GM18508 (cell line): ENCODE results near the gene ERN1.
"Not testable (repeated sequence)": the region's sequence is repeated elsewhere in the genome, so short reads cannot be mapped to it uniquely, and the experiment has no call there.

Source experiments
- ATAC-seq: cut with Tn5 transposase; IDR thresholded peaks from one replicate; pipeline ENCODE4 v1.9.1; 2021; ENCODE audit warnings: moderate number of reproducible peaks; ENCODE audit not compliant: insufficient read depth, unreplicated experiment

The ERN1 gene

DNA sequence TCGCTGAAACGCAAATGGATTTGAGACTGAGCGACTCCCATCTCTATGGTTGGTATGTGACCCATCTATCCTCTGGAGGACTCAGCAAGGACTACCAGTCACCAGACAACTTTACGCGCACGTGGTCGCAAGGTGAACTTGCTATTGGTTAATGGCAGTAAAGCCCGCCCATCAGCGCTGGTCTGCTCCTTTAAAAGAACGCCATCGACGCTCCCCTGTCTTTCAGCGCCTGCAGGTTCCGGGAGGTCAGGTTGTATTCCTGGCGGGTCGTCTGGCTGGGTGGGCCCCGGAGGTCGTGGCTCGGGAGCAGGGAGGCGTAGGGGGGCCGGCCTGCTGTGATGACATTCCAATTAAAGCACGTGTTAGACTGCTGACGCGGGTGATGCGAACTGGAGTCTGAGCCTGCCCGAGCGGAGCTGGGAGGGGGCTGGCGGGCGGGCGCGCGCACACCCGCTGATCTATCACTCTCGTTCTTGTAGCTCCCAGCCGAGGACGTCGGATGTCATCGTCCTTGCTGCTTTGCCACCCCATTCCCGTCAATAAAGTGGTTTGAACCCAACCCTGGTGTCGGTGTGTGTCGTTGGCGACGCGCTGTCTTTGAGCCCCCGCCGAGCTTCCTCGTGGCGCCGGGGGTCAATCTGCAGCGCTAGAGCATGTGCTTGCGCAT, 15.9 kb upstream of the ERN1 start:
- ATAC-seq: peak; percentile 72

DNA sequence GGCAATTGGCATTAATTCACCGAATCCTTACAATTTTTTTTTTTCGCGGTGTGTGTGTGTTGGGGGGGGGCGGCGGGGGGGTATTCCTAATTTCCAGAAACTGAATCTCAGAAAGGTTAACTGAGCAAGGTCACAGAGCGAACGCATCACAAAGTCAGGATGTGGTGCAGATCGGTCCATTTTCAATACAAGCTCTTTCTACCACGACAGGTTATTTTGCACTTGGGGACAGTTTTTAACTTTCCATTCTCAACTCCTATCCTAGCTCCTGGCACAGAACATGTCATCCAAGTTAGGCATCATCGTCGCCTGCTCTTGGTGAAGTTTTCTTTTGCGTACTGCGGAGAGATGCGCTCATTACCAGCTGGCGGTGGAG, 15.4 kb upstream of the ERN1 start:
- no peak for ATAC-seq

DNA sequence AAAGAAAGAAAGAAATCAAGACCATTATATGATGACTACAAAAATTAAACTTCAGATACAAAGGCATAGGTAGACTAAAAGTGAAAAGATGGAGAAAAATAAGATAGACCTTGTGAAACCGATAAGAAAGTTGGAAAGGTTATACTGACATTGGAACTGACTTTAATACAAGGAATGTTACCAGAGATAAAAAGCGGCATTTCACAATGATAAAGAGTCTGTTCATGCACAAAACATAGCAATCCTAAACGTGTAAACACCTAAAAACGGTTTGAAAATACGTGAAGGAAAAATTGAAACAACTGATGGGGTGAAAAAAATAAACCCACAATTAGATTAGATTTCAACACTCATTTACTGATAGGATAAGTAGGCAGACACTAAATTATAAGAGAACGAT, 9.6 kb upstream of the ERN1 start:
- no peak for ATAC-seq

DNA sequence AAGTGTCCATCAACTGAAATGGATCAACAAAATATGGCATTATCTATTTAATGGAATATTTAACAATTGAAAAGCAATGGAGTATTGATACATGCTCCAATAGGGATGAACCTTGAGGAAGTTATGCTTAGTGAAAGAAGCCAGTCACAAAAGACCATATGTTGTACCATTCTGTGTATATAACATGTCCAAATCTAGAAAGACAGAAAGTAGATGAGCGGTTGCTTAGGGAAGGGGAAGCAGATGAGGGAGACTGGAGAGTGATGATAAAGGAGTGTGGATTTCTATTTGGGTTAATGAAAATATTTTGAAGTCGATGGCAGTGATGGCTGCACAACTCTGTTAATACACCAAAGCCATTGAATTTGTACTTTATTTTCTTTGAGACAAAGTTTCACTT, 8.5 kb upstream of the ERN1 start:
- no peak for ATAC-seq

DNA sequence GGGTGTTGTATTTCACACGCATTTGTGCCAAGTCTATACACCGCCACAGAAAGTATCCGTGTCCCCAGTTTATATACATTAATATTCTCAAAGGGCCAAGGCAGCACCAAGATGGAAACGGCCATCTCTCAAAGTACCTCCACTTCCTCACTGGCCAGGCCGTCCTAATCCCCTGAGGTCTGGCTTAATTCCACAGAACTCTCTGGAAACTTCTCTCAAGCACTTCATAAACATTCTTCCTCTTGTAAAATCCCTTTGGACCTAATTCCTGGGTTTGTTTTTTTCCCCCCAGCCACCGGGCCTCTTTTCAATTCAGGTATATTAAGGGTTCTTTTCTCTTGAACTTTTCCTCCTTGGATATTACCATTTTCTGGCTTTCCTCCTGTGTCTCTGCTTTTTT, 5.1 kb upstream of the ERN1 start:
- no peak for ATAC-seq

DNA sequence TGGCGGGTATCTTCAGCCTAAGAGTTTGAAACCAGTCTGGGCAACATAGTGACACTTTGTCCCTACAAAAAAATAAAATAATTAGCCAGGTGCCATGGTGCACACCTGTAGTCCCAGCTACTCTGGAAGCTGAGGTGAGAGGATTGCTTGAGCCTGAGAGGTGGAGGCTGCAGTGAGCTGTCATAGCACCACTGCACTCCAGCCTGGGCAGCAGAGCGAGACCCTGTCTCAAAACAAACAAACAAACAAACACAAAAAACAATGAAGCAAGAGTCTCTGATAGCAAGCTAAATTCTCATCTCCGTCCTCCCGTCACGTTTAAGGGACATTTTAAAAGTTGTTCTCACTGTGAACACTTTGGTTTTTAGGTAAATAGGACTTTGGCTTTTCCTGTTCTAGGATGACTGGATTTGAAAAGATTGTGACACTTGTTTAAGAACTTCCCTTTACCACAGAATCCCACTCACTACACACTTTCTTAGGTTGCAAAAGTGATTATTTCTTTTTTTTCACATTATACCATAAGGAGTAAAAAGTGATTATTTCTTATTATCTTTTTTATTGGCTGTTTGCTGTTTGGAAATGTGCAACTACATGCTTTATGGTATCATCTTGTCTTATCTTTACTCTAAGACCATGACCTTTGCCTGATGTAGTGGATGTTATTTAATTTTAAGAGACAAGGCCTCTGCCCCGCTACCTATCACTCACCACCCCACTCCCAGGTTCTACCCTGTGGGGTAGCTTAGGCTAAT, 4.4 kb upstream of the ERN1 start:
- no peak for ATAC-seq

DNA sequence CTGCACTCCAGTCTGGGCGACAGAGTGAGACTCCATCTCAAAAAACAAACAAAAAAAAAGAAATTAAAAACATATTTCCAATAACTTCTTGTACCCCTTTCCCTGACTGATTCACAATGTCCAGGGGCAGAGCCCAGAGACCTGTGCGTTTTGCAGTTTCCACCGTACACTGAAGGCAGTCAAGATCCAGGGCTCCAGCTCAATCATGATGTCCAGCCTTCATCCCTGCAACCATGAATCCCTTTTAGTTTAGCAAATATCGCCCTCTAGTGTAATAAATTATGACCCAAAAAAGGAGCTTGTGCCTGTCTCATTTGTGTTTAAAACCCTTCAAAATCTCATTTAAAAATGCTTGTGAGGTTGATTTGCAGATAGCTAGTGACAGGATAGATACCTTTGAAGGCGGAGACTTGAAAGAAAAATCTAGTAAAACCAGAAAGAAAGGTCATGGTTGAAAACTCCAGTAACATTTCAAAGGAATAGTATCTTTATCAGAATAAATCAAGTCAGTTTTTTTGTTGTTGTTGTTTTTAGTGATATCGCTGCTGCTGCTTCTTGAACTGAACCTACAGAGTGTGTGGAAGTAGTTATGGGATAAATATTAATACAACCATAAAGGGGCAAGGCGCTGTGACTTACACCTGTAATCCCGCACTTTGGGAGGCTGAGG, 3.7 kb upstream of the ERN1 start:
- ATAC-seq: no peak

DNA sequence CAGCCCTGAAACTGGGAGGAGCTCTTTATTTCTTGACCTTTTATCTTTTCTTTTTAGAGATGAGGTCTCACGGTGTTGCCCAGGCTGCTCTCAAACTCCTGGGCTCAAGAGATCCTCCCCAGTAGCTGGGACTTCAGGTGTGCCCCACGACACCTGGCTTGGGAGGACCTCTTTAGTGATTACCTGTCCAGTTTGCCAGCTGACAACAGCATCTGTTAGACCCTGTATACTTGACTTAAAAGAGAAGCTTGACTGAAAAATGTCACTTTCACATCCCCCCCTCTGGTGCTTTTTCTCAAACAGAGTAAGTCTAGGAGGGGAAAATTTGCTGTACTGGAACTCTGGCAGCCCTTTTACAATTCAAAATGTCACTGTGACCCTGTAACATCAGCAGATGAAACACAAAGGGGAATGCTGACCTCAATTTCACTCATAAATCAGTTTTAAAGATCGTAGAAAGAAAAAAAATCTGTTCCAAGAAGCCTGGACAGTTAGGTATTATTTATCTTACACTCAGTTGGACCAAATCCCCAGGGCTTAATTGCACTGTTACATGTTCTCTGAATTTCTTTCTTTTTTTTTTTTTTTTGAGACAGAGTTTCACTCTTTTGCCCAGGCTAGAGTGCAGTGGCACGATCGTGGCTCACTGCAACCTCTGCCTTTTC, 1.8 kb upstream of the ERN1 start:
- ATAC-seq: no peak

DNA sequence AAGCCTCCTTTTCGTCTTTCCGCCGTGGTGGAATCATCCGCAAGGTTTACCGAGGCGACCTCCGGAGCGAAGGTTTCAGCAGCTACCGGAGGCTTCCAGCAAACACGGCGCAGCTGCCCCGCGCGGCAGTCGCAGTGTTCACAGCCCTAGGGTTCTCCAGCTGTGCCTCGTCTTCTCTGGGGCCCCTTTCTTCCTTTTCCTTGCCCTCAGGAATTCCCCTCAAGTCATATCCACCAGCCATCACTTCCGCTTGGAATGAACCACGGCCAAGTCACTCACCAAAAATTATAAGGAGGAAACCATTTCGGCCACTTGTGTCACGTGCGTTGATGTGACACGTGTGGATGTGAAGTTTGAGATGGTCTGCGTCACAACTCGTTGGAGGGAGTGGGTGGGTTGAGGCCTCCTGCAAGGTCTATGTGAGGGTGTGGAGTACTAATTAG, 636 bp upstream of the ERN1 start:
- peak; percentile 5 for ATAC-seq

DNA sequence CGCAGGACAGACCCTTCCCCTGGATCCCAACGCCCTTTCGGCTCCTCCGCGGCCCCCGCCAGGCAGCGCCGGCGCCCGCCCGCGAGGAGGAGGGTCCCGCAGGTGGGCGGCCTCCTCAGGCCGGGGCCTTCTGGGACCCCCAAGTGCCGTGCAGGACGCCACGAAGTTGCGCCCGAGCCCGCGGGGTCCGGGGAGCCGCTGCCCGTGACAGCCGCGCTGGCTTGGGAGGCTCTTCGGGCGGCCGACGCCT, 504 bp downstream of the ERN1 start:
- no peak for ATAC-seq

DNA sequence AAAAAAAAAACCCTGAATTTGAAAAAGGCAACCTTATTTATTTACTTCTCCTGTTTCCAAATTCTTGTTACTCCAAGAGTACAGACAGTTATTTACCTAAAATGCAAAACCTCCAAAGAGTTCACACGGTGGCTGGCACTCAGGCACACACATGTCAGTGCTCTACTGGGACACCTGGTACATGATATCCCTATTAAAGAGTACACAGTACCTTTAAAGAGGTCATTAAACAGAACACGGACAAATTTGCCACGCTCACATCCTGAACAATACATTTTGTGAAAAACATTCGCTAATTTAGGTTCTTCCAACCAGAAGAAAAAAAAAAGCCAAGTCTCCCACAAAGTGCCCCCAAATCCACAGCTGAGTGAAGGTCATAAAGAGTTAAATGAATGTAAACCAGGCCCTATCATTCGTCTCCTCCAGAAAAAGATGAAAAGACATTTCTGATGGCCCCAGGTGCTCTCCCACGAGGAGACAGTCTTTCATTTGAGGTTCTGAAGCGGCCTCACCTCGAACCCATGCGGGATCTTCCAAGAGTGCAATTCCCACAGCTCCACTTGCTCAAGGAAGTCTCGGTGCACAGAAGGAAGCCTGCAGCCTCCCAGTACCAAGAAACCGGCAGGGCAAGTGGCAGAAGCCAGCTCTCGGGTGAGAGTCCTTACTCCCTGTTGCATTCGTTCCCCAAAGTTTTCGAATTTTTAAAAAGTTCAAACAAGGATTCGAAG, 993 bp downstream of the ERN1 start:
- ATAC-seq: no peak

DNA sequence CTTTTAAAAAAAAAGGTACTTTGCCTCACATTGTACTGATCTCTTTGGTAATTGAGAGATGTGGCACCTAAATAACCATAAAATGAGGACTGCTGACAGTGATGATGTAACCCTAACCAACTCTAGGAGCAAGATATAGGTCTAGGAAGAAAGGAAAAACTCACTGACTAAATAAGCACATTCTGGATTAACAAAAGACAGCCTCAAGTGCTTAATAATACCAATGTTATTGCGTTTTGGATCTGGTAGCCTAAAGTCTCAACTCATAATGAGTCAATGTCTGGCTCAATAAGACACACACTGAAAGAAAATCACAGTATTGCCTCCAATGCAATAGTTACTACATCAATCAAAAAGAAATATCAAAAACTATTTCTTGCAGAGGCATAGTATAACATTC, 3.0 kb downstream of the ERN1 start:
- no peak for ATAC-seq

DNA sequence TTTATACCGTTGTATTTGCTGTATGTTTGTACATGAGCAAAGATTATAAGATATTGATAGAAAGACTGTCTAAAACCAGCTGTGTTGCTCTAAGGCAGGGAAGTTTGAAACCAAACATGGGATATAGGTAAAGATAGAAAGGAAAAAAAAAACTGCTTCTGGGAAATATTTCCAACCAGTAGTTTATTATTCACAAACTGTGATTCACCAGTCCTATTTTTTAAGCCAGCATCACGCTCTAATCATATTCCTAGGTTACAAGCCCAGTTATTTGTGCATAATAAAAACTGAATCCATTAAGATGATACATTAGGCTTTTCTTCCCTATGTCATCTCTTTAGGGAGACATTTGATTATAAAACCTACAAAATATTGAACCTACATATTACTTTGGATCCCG, 4.0 kb downstream of the ERN1 start:
- ATAC-seq: no peak

DNA sequence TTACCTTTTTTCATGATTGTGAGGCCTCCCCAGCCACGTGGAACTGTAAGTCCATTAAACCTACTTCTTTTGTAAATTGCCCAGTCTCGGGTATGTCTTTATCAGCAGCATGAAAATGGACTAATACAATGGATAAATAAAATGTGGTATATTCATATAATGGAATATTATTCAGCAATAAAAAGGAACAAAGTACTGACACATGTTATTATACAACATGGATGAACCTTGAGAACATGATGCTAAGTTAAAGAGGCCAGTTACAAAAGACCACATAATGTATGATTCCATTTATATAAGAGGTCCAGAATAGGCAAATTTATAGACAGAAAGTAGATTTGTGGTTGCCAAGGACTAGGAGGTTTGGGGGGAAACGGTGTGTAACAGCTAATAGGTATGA, 5.3 kb downstream of the ERN1 start:
- no peak for ATAC-seq

DNA sequence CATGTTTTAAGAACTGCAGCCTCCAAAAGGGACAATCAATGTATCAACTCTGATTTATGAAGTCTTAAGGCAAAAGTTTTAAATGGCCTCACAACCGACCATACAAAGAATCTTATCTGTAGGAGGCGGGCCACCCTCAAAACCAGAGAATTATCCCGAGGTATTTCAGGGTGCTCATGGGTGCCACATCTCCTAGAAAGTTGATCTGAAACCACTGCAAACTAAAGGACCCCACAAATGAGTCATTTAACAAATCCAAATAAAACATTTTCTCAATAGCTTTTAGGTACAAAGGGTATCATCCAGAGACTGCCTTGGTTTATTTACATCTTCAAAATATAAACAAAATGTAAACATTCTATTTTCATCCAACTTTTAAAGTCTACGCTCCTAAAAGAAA, 6.8 kb downstream of the ERN1 start:
- ATAC-seq: no peak

DNA sequence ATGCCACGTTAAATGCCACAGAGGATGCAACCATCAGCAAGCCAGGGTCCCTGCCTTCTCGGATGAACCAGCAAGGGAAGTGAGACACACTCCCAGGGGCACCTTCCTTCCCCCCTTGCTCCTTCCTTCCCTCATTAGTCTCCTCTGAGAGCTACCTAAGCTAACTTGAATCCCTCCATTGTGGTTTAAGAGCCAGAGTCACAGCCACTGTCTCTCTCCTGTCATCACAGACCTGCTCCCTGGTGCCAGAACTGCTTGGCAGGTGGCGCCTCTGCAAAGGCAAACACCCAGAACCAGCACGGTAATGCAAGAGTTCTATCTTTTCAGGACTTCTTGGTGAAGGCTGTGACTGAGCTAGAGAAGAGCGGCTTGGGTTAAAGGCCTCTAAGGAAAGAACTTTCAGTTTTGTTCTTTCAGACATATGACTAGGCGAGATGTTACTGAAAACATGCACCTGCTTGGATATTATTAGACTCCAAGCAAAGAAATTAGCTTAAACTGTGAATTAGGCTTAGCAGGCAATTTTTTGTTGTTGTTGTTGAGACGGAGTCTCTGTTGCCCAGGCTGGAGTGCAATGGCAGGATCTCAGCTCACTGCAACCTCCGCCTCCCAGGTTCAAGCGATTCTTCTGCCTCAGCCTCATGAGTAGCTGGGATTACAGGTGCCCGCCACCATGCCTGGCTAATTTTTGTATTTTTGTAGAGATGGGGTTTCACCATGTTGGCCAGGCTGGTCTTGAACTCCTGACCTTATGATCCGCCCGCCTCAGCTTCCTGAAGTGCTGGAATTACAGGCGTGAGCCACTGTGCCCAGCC, 8.8 kb downstream of the ERN1 start:
- ATAC-seq: not testable (repeated sequence)

DNA sequence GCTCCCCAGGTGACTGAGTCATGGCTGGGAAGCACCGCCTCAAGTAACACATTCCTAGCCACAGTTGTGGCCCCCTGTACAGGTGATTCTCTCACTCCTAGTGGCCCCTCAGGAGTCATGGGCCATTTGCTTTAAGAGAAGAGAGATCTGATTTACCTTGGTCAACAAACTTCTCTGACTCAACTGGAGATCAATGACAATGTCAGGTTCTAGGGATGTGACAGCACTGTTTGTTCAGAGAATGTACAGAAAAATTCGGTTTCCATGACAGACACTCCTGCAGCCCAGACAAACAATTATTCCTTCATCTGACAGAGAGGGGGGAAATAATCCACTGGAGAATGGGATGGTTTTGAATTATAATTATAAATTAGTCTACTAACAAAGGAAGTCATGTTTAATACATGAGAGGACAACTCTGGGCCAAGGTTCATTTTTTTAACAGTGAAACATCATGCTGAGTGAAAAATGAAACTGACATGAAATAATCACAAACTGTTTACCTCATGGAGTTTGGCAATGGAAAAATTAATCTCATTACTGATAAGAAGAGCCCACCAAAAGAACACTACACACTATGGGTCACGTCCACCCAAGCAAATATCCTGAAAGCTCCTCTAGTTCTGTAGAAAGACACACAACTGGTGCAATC, 9.7 kb downstream of the ERN1 start:
- no peak for ATAC-seq

DNA sequence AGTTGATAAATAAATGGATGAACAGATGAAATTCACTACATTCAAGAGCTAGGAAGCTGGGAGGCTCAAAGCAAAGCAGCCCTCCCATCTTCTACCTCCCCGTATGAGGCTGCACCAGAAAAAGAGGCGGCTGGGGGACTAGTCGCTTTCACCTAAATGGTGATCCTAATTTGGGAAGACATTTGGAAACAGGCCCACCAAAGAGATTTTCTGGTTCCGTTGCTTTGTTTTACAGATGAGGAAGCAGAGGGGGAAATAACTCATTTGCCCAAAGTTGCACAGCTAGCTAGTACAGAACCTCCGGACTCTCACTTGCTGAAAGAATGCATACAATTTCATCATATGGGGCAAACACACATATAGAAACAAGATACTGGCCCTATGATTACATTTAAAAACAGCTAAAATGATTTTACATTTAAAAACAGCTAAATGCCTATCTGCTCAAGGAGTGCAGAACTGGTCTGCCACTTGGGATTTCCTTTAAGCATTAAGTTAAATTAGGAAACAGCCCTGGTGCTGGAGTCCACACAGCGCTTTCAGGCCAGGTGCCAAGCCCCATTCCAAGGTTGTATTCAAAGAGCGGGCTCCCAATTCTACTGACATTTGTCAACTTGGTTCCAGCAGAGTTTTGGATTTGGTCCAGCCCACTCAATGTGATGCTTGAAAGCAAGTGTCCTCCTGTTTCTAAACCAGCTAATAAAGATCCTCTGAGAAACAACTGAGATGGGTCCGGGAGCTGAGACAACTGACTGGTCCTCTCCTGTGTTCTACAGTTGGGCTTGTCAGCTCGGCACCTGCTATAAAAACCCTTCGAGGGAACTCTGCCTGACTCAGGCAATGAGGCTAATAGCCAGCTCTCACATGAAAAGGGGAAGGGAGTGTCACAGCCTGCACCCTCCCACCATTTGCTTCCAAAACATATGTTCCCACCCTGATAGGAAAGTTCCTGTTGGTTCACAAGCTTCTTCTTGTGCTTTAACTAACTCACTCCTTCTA, 11.7 kb downstream of the ERN1 start:
- ATAC-seq: no peak
